Kidney (tissue), 14 donors: ENCODE results near the gene PDLIM5. TPM values are rescaled to one million over a fixed set of nuclear protein-coding genes. Genes with fewer than 3 reads are reported as not detected.

Experiments
- DNase-seq, 5 donors: peaks; one replicate each; pipeline ENCODE4 v3.0.0-alpha.2; 2013 to 2020
- FAIRE-seq: peaks from 2 replicates; lab custom pipeline; 2012; peaks lifted over from hg19 to GRCh38; lab: Jason Lieb, UNC
- H3K27ac ChIP-seq, 2 donors: one replicate each; pipeline ENCODE4 v1.7.0; 2013; ENCODE audit warnings: low read depth in 2 of 2, low read length in 2 of 2, inconsistent platforms in 1 of 2
- H3K27me3 ChIP-seq: one replicate; pipeline ENCODE4 v1.7.1; 2013; ENCODE audit warnings: low read length, inconsistent platforms; ENCODE audit not compliant: control insufficient read depth, insufficient read depth
- H3K36me3 ChIP-seq, 3 donors: one replicate each; pipeline versions ENCODE4 v1.7.0 to v1.7.1; 2013; ENCODE audit warnings: low read length in 3 of 3, control low read depth in 1 of 3, inconsistent platforms in 1 of 3; ENCODE audit not compliant: insufficient read depth in 3 of 3, control insufficient read depth in 2 of 3
- H3K4me1 ChIP-seq, 3 donors: one replicate each; pipeline versions ENCODE4 v1.7.0 to v1.7.1; 2013; ENCODE audit warnings: low read length in 3 of 3, inconsistent platforms in 1 of 3, low read depth in 1 of 3; ENCODE audit not compliant: control insufficient read depth in 2 of 3, insufficient read depth in 2 of 3
- H3K4me3 ChIP-seq, 3 donors: one replicate each; pipeline versions ENCODE4 v1.7.0 to v1.8.1; 2013; ENCODE audit warnings: low read length in 3 of 3, control low read depth in 1 of 3, inconsistent platforms in 1 of 3
- H3K9ac ChIP-seq, 3 donors: one replicate each; pipeline versions ENCODE4 v1.7.0 to v1.7.1; 2013; ENCODE audit warnings: low read length in 3 of 3, control low read depth in 1 of 3, inconsistent platforms in 1 of 3
- H3K9me3 ChIP-seq, 3 donors: one replicate each; pipeline versions ENCODE4 v1.7.0 to v1.7.1; 2013; ENCODE audit warnings: low read length in 3 of 3, control low read depth in 1 of 3, inconsistent platforms in 1 of 3; ENCODE audit not compliant: control insufficient read depth in 2 of 3, insufficient read depth in 1 of 3
- CTCF ChIP-seq: IDR thresholded peaks from 3 replicates; pipeline ENCODE4 v1.5.1; 2012; ENCODE audit warnings: mild to moderate bottlenecking, moderate library complexity, borderline replicate concordance; ENCODE audit not compliant: insufficient read depth; ENCODE audit errors: extremely low read depth
- intact Hi-C: fragments of 100-400 bp; cut with DNase I; formaldehyde crosslinking; loops from one replicate; pipeline ENCODE4 v1.11.1; 2022
- polyA plus RNA-seq: library from polyadenylated mRNA; stranded (reverse); fragments of 350-450 nt; fragmentation: Illumina TruSeq; extraction: RNeasy Lipid Tissue Mini Kit (QIAGEN cat#74804); gene quantifications from one replicate; pipeline ENCODE4 v1.2.3, GENCODE V29; 2014; ENCODE audit warnings: low read depth, low replicate concordance; ENCODE audit not compliant: insufficient read depth
- total RNA-seq: library from RNA; stranded (reverse); fragmentation: NEBNext Ultra II Directional; extraction: Animal tissue kit (Norgen Biotek cat#: 25700); gene quantifications from one replicate; pipeline ENCODE4 v1.2.1, GENCODE V29; 2021
- donor health status: control.
- donor health status: control.
- donor health status: control.
- donor health status: control.
- donor health status: control.
- donor health status: DM: yes; HTN: yes; CAD: no.
- donor health status: Normal renal cell carcinoma (clear cell type).

PDLIM5 gene
- total and polyA plus RNA-seq, 2 donors from 2014 or later = 24.3 to 167 TPM

GRCh38 chr4:94516067-94516466 lies 64.3 kb downstream of the PDLIM5 start:
- Histone ChIP-seq H3K36me3 (no peaks in the 10 kb centered on the region), H3K4me3 (no peak overlapping the region), H3K9ac (no peak overlapping the region), H3K4me1 (peaks cover 0 to 10% (median 3%) of the 10 kb centered on the region in 3 donors), H3K27me3 (no peaks in the 10 kb centered on the region), H3K9me3 (no peaks in the 10 kb centered on the region), H3K27ac (no peak overlapping the region)
- TF ChIP-seq CTCF = no peak
- no peak for FAIRE-seq
- intact Hi-C loops = no loop called here
- no peak for DNase-seq

GRCh38 chr4:94516999-94517398 lies 65.3 kb downstream of the PDLIM5 start:
- FAIRE-seq (no peak), DNase-seq (no peak)
- Histone ChIP-seq H3K27ac (no peak overlapping the region), H3K4me1 (peaks cover 0 to 10% (median 3%) of the 10 kb centered on the region in 3 donors), H3K36me3 (no peaks in the 10 kb centered on the region), H3K4me3 (no peak overlapping the region), H3K27me3 (no peaks in the 10 kb centered on the region), H3K9ac (no peak overlapping the region), H3K9me3 (no peaks in the 10 kb centered on the region)
- TF ChIP-seq CTCF = no peak
- intact Hi-C loops = no loop called here

GRCh38 chr4:94517492-94517891 lies 65.8 kb downstream of the PDLIM5 start:
- DNase-seq (no peak), FAIRE-seq (no peak)
- no peak overlapping the region for H3K9ac ChIP-seq
- no peak overlapping the region for H3K4me3 ChIP-seq
- TF ChIP-seq CTCF = no peak
- H3K9me3 ChIP-seq = no peaks in the 10 kb centered on the region
- peaks cover 0 to 10% (median 3%) of the 10 kb centered on the region in 3 donors for H3K4me1 ChIP-seq
- H3K27me3 ChIP-seq = no peaks in the 10 kb centered on the region
- intact Hi-C loops = no loop called here
- H3K27ac ChIP-seq = no peak overlapping the region
- no peaks in the 10 kb centered on the region for H3K36me3 ChIP-seq

GRCh38 chr4:94519019-94519418 lies 67.3 kb downstream of the PDLIM5 start:
- no peaks in the 10 kb centered on the region for H3K36me3 ChIP-seq
- H3K4me1 ChIP-seq = peaks cover 0 to 10% (median 3%) of the 10 kb centered on the region in 3 donors
- no peak for TF ChIP-seq CTCF
- DNase-seq = no peak
- no peak overlapping the region for H3K9ac ChIP-seq
- intact Hi-C loops = no loop called here
- H3K4me3 ChIP-seq = no peak overlapping the region
- no peaks in the 10 kb centered on the region for H3K27me3 ChIP-seq
- FAIRE-seq = no peak
- H3K9me3 ChIP-seq = no peaks in the 10 kb centered on the region
- no peak overlapping the region for H3K27ac ChIP-seq
